Raji (cell line): ENCODE data around the gene UPK1B.

Source experiments
- POLR2A ChIP-seq: IDR thresholded peaks from 2 replicates; pipeline ENCODE4 v1.6.1; 2011; ENCODE audit warnings: low read depth, low read length, control low read depth; ENCODE audit not compliant: insufficient read depth

The UPK1B gene

DNA sequence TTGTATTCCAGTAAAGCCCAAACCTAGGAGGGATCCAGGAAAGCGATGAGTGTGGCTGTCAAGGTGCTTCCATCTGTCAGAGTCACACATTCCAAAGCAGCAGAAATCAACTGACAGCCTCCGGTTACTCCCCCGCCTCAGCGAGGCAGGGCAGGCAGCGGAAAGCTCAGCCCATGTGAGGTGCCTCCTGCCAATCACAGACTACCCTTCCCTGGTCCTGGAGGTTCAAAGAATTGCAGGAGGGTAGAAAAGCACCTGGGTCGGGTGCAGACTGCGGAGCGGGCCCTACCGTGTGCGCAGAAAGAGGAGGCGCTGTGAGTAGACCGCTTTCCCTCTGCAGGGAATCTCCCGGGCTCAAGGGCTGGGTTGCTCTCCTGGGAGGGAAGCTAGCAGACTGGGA lies at the start of gene UPK1B:
Gene UPK1B, plus strand, starts transcription at position 274 of the 400 bp plus-strand sequence. CDS start 13,144 bp downstream, outside the sequence.
- TF ChIP-seq POLR2A, result no peak

GRCh38 chr3:119125342-119125741 lies 48.1 kb upstream of the UPK1B start:
- TF ChIP-seq POLR2A, result no peak

DNA sequence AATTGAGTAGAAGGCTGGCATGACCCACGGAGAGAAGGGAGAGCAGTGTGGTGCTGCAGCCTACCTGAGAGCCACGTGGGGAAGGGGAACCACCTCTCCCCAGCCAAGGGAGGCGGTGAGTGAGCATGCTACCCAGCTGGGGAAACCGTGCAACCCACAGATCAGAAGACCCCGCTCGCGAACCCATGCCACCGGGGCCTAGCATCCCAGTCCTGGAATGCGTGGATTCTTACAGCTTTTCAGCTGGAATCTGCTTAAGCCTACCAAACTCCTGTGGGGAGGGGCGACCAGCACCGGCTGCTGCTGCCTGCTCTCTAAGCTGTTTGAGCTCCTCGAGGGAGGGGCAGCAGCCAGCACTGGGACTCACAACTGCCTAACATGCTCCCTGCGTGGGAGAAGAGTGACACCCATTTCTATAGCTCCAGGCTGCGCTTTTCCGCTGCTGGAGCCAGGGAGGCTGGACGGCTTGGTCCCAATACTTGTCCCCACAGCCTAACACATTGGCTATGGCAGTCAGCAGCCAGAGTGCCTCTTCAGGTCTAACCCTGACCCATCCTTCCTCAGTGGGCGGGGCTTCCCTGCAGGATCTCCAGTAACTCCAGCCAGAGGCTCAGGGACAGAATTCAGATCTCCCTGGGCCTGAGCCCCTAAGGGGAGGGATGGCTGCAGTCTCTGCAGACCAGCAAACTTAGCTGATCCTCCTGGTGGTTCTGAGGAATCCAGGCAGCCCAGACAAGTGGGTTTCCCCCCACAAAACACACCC lies 47.5 kb upstream of the UPK1B start:
- TF ChIP-seq POLR2A, result no peak

DNA sequence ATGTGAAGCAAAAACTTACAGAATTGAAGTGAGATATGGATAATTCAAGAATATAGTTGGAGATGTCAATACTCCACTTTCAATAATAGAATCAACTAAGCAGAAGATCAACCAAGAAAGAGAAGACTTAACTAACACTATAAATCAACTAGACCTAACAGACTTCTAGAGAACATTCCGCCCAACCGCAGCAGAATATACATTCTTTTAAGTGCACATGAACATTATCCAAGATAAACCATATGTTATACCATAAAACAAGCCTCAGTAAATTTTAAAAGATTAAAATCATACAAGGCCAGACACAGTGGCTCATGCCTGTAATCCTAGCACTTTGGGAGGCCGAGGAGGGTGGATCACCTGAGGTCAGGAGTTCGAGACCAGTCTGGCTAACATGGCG lies 32.9 kb upstream of the UPK1B start:
- no peak for TF ChIP-seq POLR2A

GRCh38 chr3:119145128-119145499 lies 28.3 kb upstream of the UPK1B start:
- no peak for TF ChIP-seq POLR2A

DNA sequence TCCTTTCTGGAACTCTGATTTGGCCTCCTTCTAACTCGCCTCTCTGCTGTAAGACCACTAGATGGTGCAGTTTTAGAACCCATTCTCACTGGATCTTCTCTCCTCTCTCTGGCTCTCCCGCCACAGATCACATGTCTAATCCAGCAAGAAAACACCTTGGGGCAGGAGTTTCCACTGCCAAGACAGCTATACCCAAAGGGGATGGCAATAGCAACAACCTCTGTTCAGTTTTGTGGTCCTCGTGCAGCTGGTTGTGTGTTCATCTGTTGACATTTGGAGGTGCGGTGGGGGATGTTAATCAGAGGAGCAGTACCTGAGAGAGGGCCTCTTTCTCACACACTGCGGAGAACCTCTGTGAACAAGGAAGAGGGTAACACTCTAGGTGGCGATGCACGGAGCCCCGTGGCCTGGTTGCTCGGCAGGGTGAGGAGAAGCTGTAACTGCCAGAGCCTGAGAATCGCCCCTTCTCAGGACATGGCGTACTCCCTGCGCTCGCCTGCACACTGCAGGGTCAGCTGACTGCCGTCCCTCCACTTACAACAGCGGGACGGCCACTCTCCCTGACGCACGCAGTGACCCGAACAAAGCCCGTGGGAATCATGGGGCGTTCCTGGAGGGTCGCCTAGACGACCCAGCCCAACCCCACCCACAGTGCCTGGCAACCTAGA lies 27.8 kb upstream of the UPK1B start, which contains the start of gene TEX55:
Gene TEX55, plus strand, starts transcription at position 666 of the 668 bp plus-strand sequence. CDS start 25 bp downstream, outside the sequence.
- no peak for TF ChIP-seq POLR2A

- TF ChIP-seq POLR2A, result no peak
These were observed 26.6 kb upstream of the UPK1B start for GRCh38 chr3:119146578-119147375.

DNA sequence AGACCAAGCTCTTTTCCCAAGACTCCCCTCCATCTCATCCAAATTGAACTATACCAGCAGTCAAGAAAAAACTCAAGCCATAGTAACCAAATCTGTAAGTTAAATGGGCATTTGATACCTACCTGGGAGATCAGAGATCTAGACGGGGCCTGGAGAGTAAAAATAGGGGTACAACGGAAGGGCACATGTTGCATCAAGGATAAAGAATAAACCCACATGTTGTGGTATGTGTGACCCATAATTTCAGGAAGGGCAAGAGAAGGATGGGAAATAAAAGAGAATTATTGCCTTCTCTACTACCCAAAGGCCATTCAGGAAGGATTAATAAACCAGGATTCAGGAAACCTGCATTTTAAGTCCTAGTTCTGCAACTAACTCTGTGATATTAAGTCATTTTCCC lies 25.9 kb upstream of the UPK1B start:
- no peak for TF ChIP-seq POLR2A

DNA sequence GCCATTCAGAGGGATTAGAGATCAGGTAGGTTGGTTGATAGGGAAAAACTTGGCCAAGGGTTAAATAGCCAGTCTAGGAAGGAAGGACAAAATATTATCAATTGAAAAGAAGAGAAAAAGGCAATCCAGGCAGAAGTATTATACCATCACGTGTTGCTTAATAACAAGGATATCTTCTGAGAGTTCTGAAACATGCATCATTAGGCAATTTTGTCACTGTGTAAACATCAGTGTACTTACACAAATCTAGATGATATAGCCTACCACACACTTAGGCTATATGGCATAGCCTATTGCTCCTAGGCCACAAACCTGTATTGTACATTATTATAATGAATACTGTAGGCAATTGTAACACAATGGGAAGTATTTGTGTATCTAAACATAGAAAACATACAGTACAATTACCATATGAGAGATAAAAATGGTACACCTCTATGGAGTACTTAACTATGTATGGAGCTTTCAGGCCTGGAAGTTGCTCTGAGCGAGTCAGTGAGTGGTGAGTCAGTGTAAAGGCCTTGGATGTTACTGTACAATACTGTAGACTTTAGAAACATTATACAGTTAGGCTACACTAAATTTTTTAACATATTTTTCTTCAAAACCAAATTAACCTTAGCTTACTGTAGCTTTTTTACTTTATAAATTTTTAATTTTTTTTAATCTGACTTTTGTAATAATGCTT lies 24.8 kb upstream of the UPK1B start:
- TF ChIP-seq POLR2A, result no peak

DNA sequence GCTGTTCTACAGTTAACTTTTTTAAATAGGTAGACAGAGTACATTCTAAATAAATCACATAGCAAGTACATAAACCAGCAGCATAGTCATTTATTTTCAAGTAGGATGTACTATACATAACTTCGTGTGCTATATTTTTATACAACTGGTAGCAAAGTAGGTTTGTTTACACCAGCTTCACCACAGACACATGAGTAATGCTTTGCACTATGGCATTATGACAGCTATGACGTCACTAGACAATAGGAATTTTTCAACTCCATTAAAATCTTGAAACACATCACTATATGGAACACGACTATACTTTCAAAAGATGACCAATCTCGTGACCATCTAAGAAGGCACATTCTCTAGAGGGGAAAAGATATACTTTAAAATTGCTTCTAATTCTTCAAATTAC lies 23.9 kb upstream of the UPK1B start:
- TF ChIP-seq POLR2A, result no peak

DNA sequence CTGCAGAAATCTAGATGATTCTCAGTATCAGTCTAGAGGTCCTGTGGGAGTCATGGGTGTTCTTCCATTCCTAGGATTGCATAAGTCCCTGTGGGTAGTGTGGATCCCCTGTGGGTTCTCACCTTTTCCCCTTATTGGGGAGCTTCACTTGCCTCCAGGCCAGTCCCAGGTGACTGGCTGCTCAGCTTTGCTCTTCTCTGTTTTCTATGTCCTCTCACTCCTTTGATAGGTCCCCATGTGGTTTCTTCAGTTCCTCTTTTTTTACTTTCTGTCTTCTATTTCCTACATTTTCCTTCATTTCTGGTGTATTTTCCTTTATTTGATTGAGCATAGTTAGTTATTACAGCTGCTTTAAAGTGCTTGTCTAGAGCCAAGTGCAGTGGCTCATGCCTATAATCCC lies 16.5 kb upstream of the UPK1B start:
- TF ChIP-seq POLR2A, result no peak

GRCh38 chr3:119157971-119158370 lies 15.4 kb upstream of the UPK1B start:
- no peak for TF ChIP-seq POLR2A

- no peak for TF ChIP-seq POLR2A
These were observed 13.0 kb upstream of the UPK1B start for GRCh38 chr3:119160361-119160760.

- TF ChIP-seq POLR2A, result no peak
These were observed 12.6 kb upstream of the UPK1B start for GRCh38 chr3:119160815-119161214.

- TF ChIP-seq POLR2A, result no peak
These were observed 12.2 kb upstream of the UPK1B start for GRCh38 chr3:119161240-119161639.
